GM12875 (cell line): ENCODE measurements around the gene PPP1R26.

Source experiments
- H3K4me3 ChIP-seq: one replicate; pipeline ENCODE4 v1.5.1; 2011; ENCODE audit warnings: low read depth, low read length, control low read depth
- CTCF ChIP-seq: IDR thresholded peaks from 2 replicates; pipeline ENCODE4 v1.5.1; 2011; ENCODE audit warnings: low read depth, mild to moderate bottlenecking, control low read depth, inconsistent platforms, low read length, moderate library complexity, borderline replicate concordance; ENCODE audit not compliant: insufficient read depth

Gene PPP1R26

GRCh38 chr9:135516132-135516860, 36.7 kb downstream of the PPP1R26 start:
- H3K4me3 ChIP-seq, result no peak overlapping the region
- no peak for TF ChIP-seq CTCF

- TF ChIP-seq CTCF, result no peak
- no peak overlapping the region for H3K4me3 ChIP-seq
Measured at GRCh38 chr9:135517407-135517822, 37.8 kb downstream of the PPP1R26 start.

- no peak for TF ChIP-seq CTCF
- no peak overlapping the region for H3K4me3 ChIP-seq
Measured at GRCh38 chr9:135519179-135519971, 39.8 kb downstream of the PPP1R26 start.

GRCh38 chr9:135520916-135521607, 41.5 kb downstream of the PPP1R26 start, which contains the start of gene LCN1:
TSS of gene LCN1 (plus strand) at chr9:135521440. CDS start at chr9:135521498, 58 bp downstream.
- TF ChIP-seq CTCF, result no peak
- no peak within 1 kb of the TSS for H3K4me3 ChIP-seq

- TF ChIP-seq CTCF, result no peak
- no peak overlapping the region for H3K4me3 ChIP-seq
Measured at GRCh38 chr9:135521608-135522095, 42.1 kb downstream of the PPP1R26 start.

- no peak for TF ChIP-seq CTCF
- no peak overlapping the region for H3K4me3 ChIP-seq
Measured at GRCh38 chr9:135522137-135522877, 42.7 kb downstream of the PPP1R26 start.
